ENCODE measurements around the gene OTC.

OTC gene

GRCh38 chrX:38318606-38319005 lies 33.8 kb upstream of the OTC start:
- Histone ChIP-seq H4K91ac (ENCODE audit: low read depth, low read length, poor library complexity) (no peak overlapping the region), H3K23ac (ENCODE audit: low read depth, low read length, poor library complexity) (no peak overlapping the region), H3K4me3 (ENCODE audit: low read length in 2 of 2) (no peak overlapping the region), H2AFZ (ENCODE audit: low read length) (no peak overlapping the region), H3K9me3 (replicated peaks in 1 of 2; ENCODE audit: control insufficient read depth in 2 of 2, insufficient read depth in 1 of 2, low read depth in 1 of 2, low read length in 2 of 2) (no peaks in the 10 kb centered on the region), H3K27ac (replicated peaks; ENCODE audit: low read length) (no peak overlapping the region), H3K36me3 (replicated peaks in 1 of 2; ENCODE audit: control insufficient read depth in 2 of 2, insufficient read depth in 2 of 2, low read length in 2 of 2) (peaks cover 0 to 16% of the 10 kb centered on the region in 2 donors), H2BK15ac (ENCODE audit: low read length) (no peak overlapping the region), H3K9ac (ENCODE audit: low read depth, low read length, poor library complexity) (no peak overlapping the region), H2BK120ac (ENCODE audit: low read depth, low read length) (no peak overlapping the region), H3K4ac (ENCODE audit: low read length) (no peak overlapping the region), H3K4me2 (ENCODE audit: insufficient read depth, low read length, poor library complexity, severe bottlenecking) (no peak overlapping the region), H2BK5ac (ENCODE audit: low read length) (no peak overlapping the region), H2BK12ac (ENCODE audit: low read length) (no peak overlapping the region), H4K8ac (ENCODE audit: low read depth, low read length) (no peak overlapping the region), H3K18ac (ENCODE audit: low read length) (no peak overlapping the region), H3K4me1 (ENCODE audit: control insufficient read depth in 2 of 2, insufficient read depth in 1 of 2, low read depth in 1 of 2, low read length in 2 of 2) (no peaks in the 10 kb centered on the region), H3K79me1 (ENCODE audit: low read depth, low read length) (no peaks in the 10 kb centered on the region), H3K14ac (ENCODE audit: low read length) (no peak overlapping the region), H3K27me3 (ENCODE audit: control insufficient read depth in 3 of 3, insufficient read depth in 3 of 3, low read depth in 1 of 3, low read length in 3 of 3) (no peaks in the 10 kb centered on the region), H2AK5ac (ENCODE audit: low read depth, low read length) (no peak overlapping the region)
- no peak for DNase-seq (ENCODE audit: low spot score)
- no CpG with 5 or more reads among the region's 4 CpGs for WGBS, 2 donors (ENCODE audit: extremely low coverage in 2 of 2, insufficient read length in 2 of 2, insufficient replicate concordance in 1 of 2)

GRCh38 chrX:38320819-38321218 lies 31.6 kb upstream of the OTC start:
- Histone ChIP-seq H3K27ac (replicated peaks; ENCODE audit: low read length) (no peak overlapping the region), H2BK15ac (ENCODE audit: low read length) (no peak overlapping the region), H2BK5ac (ENCODE audit: low read length) (no peak overlapping the region), H3K9me3 (replicated peaks in 1 of 2; ENCODE audit: control insufficient read depth in 2 of 2, insufficient read depth in 1 of 2, low read depth in 1 of 2, low read length in 2 of 2) (no peaks in the 10 kb centered on the region), H4K91ac (ENCODE audit: low read depth, low read length, poor library complexity) (no peak overlapping the region), H3K79me1 (ENCODE audit: low read depth, low read length) (no peaks in the 10 kb centered on the region), H3K4me1 (ENCODE audit: control insufficient read depth in 2 of 2, insufficient read depth in 1 of 2, low read depth in 1 of 2, low read length in 2 of 2) (no peaks in the 10 kb centered on the region), H2AK5ac (ENCODE audit: low read depth, low read length) (no peak overlapping the region), H3K18ac (ENCODE audit: low read length) (no peak overlapping the region), H2BK12ac (ENCODE audit: low read length) (no peak overlapping the region), H3K23ac (ENCODE audit: low read depth, low read length, poor library complexity) (no peak overlapping the region), H3K27me3 (ENCODE audit: control insufficient read depth in 3 of 3, insufficient read depth in 3 of 3, low read depth in 1 of 3, low read length in 3 of 3) (no peaks in the 10 kb centered on the region), H3K36me3 (replicated peaks in 1 of 2; ENCODE audit: control insufficient read depth in 2 of 2, insufficient read depth in 2 of 2, low read length in 2 of 2) (peaks cover 0 to 12% of the 10 kb centered on the region in 2 donors), H4K8ac (ENCODE audit: low read depth, low read length) (no peak overlapping the region), H2AFZ (ENCODE audit: low read length) (no peak overlapping the region), H3K14ac (ENCODE audit: low read length) (no peak overlapping the region), H3K4me3 (ENCODE audit: low read length in 2 of 2) (no peak overlapping the region), H2BK120ac (ENCODE audit: low read depth, low read length) (no peak overlapping the region), H3K9ac (ENCODE audit: low read depth, low read length, poor library complexity) (no peak overlapping the region), H3K4me2 (ENCODE audit: insufficient read depth, low read length, poor library complexity, severe bottlenecking) (no peak overlapping the region), H3K4ac (ENCODE audit: low read length) (no peak overlapping the region)
- no peak for DNase-seq (ENCODE audit: low spot score)
- no CpG with 5 or more reads among the region's 5 CpGs for WGBS, 2 donors (ENCODE audit: extremely low coverage in 2 of 2, insufficient read length in 2 of 2, insufficient replicate concordance in 1 of 2)

- no peaks in the 10 kb centered on the region for H3K9me3 ChIP-seq (replicated peaks in 1 of 2; ENCODE audit: control insufficient read depth in 2 of 2, insufficient read depth in 1 of 2, low read depth in 1 of 2, low read length in 2 of 2)
- H3K14ac ChIP-seq (ENCODE audit: low read length), result no peak overlapping the region
- H2BK120ac ChIP-seq (ENCODE audit: low read depth, low read length), result no peak overlapping the region
- H3K36me3 ChIP-seq (replicated peaks in 1 of 2; ENCODE audit: control insufficient read depth in 2 of 2, insufficient read depth in 2 of 2, low read length in 2 of 2), result no peaks in the 10 kb centered on the region
- no peak overlapping the region for H3K27ac ChIP-seq (replicated peaks; ENCODE audit: low read length)
- no peaks in the 10 kb centered on the region for H3K79me1 ChIP-seq (ENCODE audit: low read depth, low read length)
- H3K9ac ChIP-seq (ENCODE audit: low read depth, low read length, poor library complexity), result no peak overlapping the region
- H3K4me1 ChIP-seq (ENCODE audit: control insufficient read depth in 2 of 2, insufficient read depth in 1 of 2, low read depth in 1 of 2, low read length in 2 of 2), result no peaks in the 10 kb centered on the region
- no peak overlapping the region for H3K4ac ChIP-seq (ENCODE audit: low read length)
- no peak overlapping the region for H2BK15ac ChIP-seq (ENCODE audit: low read length)
- H3K23ac ChIP-seq (ENCODE audit: low read depth, low read length, poor library complexity), result no peak overlapping the region
- no peaks in the 10 kb centered on the region for H3K27me3 ChIP-seq (ENCODE audit: control insufficient read depth in 3 of 3, insufficient read depth in 3 of 3, low read depth in 1 of 3, low read length in 3 of 3)
- no peak for DNase-seq (ENCODE audit: low spot score)
- peak overlapping the region in 1 of 2 donors; percentile 56 for H3K4me3 ChIP-seq (ENCODE audit: low read length in 2 of 2)
- H3K18ac ChIP-seq (ENCODE audit: low read length), result no peak overlapping the region
- no peak overlapping the region for H4K8ac ChIP-seq (ENCODE audit: low read depth, low read length)
- no peak overlapping the region for H3K4me2 ChIP-seq (ENCODE audit: insufficient read depth, low read length, poor library complexity, severe bottlenecking)
- WGBS, 2 donors (ENCODE audit: extremely low coverage in 2 of 2, insufficient read length in 2 of 2, insufficient replicate concordance in 1 of 2), result no CpG with 5 or more reads among the region's 3 CpGs
- no peak overlapping the region for H2AFZ ChIP-seq (ENCODE audit: low read length)
- no peak overlapping the region for H2AK5ac ChIP-seq (ENCODE audit: low read depth, low read length)
- H2BK12ac ChIP-seq (ENCODE audit: low read length), result no peak overlapping the region
- no peak overlapping the region for H4K91ac ChIP-seq (ENCODE audit: low read depth, low read length, poor library complexity)
- H2BK5ac ChIP-seq (ENCODE audit: low read length), result no peak overlapping the region
These were observed 26.3 kb upstream of the OTC start for GRCh38 chrX:38326086-38326485.

- DNase-seq (ENCODE audit: low spot score), result peak; percentile 84
- Histone ChIP-seq H2BK15ac (ENCODE audit: low read length) (no peak within 1 kb of the TSS), H3K4ac (ENCODE audit: low read length) (no peak within 1 kb of the TSS), H3K18ac (ENCODE audit: low read length) (peak within 1 kb of the TSS; percentile 92), H2AFZ (ENCODE audit: low read length) (peak within 1 kb of the TSS; percentile 93), H3K27ac (replicated peaks; ENCODE audit: low read length) (peak within 1 kb of the TSS; percentile 31), H3K9ac (ENCODE audit: low read depth, low read length, poor library complexity) (peak within 1 kb of the TSS; percentile 88), H2BK5ac (ENCODE audit: low read length) (no peak within 1 kb of the TSS), H2BK120ac (ENCODE audit: low read depth, low read length) (no peak within 1 kb of the TSS), H3K36me3 (replicated peaks in 1 of 2; ENCODE audit: control insufficient read depth in 2 of 2, insufficient read depth in 2 of 2, low read length in 2 of 2) (no peaks in the 10 kb centered on the region), H4K91ac (ENCODE audit: low read depth, low read length, poor library complexity) (no peak within 1 kb of the TSS), H2AK5ac (ENCODE audit: low read depth, low read length) (no peak within 1 kb of the TSS), H3K14ac (ENCODE audit: low read length) (no peak within 1 kb of the TSS), H2BK12ac (ENCODE audit: low read length) (no peak within 1 kb of the TSS), H3K4me3 (ENCODE audit: low read length in 2 of 2) (peak within 1 kb of the TSS; percentile 56 to 99), H3K9me3 (replicated peaks in 1 of 2; ENCODE audit: control insufficient read depth in 2 of 2, insufficient read depth in 1 of 2, low read depth in 1 of 2, low read length in 2 of 2) (no peaks in the 10 kb centered on the region), H3K79me1 (ENCODE audit: low read depth, low read length) (no peaks in the 10 kb centered on the region), H3K4me2 (ENCODE audit: insufficient read depth, low read length, poor library complexity, severe bottlenecking) (peak within 1 kb of the TSS; percentile 11), H3K23ac (ENCODE audit: low read depth, low read length, poor library complexity) (no peak within 1 kb of the TSS), H3K27me3 (ENCODE audit: control insufficient read depth in 3 of 3, insufficient read depth in 3 of 3, low read depth in 1 of 3, low read length in 3 of 3) (no peaks in the 10 kb centered on the region), H3K4me1 (ENCODE audit: control insufficient read depth in 2 of 2, insufficient read depth in 1 of 2, low read depth in 1 of 2, low read length in 2 of 2) (no peaks in the 10 kb centered on the region), H4K8ac (ENCODE audit: low read depth, low read length) (no peak within 1 kb of the TSS)
- no CpG with 5 or more reads among the region's 67 CpGs for WGBS, 2 donors (ENCODE audit: extremely low coverage in 2 of 2, insufficient read length in 2 of 2, insufficient replicate concordance in 1 of 2)
These were observed 25.2 kb upstream of the OTC start, which contains the start of gene RPGR for GRCh38 chrX:38327007-38327774. TSS of gene RPGR (minus strand) at chrX:38327509. CDS start at chrX:38327367, 142 bp downstream.

All from neuronal stem cell (in vitro differentiated cells).